ENCODE measurements around the gene TDRD6.

Gene TDRD6

GRCh38 chr6:46648869-46649492, 38.7 kb upstream of the TDRD6 start:
- no peak for TF ChIP-seq CTCF (IDR thresholded peaks at IDR 0.05; ENCODE audit: low read depth, low read length)
- DNase-seq (ENCODE audit: low read depth, low spot score): no peak

GRCh38 chr6:46651006-46651405, 36.7 kb upstream of the TDRD6 start:
- no peak for DNase-seq (ENCODE audit: low read depth, low spot score)
- H3K4me3 ChIP-seq (ENCODE audit: low read depth, low read length): no peak overlapping the region
- TF ChIP-seq CTCF (IDR thresholded peaks at IDR 0.05; ENCODE audit: low read depth, low read length): no peak
- in situ Hi-C loops (cut with HindIII; ENCODE audit: low sequenced_read_pairs): no loop called here

More at GRCh38 chr6:46648869-46649492, 38.7 kb upstream of the TDRD6 start:
- no peak overlapping the region for H3K4me3 ChIP-seq (ENCODE audit: low read depth, low read length)
- in situ Hi-C loops (cut with HindIII; ENCODE audit: low sequenced_read_pairs): no loop called here

DNA sequence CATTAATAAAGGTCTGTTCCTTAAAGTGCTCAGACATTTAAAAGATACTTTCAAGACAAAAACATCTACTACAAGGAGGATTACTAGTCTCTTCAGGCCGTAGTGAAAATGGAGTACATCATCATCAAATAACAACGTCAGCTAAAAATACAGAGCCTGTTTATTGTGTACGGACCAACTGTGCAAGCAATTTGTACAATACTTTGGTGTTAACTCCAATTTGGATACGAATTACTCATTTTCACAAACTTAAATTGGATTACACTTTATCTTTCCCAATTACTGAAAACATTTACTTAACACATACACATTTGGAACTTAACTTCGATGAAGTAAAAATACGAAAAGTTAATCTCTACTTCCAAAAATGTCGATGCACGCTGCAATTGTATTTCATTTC, 35.9 kb upstream of the TDRD6 start:
- H3K4me3 ChIP-seq (ENCODE audit: low read depth, low read length): peak overlapping the region; percentile 68
- in situ Hi-C loops (cut with HindIII; ENCODE audit: low sequenced_read_pairs): no loop called here
- no peak for TF ChIP-seq CTCF (IDR thresholded peaks at IDR 0.05; ENCODE audit: low read depth, low read length)
- no peak for DNase-seq (ENCODE audit: low read depth, low spot score)

DNA sequence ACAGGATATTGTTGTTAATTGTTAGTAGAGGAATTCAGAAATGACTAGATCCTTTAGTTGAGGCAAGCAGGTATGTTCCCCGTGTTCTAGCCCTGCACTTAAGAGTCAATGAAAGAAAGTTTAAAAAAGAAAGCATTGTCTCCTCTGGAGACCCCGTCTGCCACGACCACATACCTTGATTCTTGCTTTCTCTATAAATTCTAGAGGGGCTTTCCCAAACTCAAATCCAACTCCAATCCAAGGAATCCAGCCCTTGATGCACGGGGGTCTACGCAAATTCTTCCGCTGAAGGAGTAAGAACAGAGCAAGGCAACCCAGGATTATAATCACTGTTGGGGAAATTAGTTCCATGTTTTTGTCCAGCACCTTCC, 35.5 kb upstream of the TDRD6 start:
- in situ Hi-C loops (cut with HindIII; ENCODE audit: low sequenced_read_pairs): no loop called here
- H3K4me3 ChIP-seq (ENCODE audit: low read depth, low read length): peak overlapping the region; percentile 68
- TF ChIP-seq CTCF (IDR thresholded peaks at IDR 0.05; ENCODE audit: low read depth, low read length): no peak
- no peak for DNase-seq (ENCODE audit: low read depth, low spot score)

- no peak for TF ChIP-seq CTCF (IDR thresholded peaks at IDR 0.05; ENCODE audit: low read depth, low read length)
- H3K4me3 ChIP-seq (ENCODE audit: low read depth, low read length): peak within 1 kb of the TSS; percentile 68
- DNase-seq (ENCODE audit: low read depth, low spot score): peak; percentile 86
- in situ Hi-C loops (cut with HindIII; ENCODE audit: low sequenced_read_pairs): no loop called here
These were observed 34.9 kb upstream of the TDRD6 start, which contains the start of the genes CYP39A1 and SLC25A27 for GRCh38 chr6:46652603-46653438. Gene CYP39A1 (minus strand): TSS chr6:46652818. CDS start chr6:46652582, 236 bp downstream. Gene SLC25A27 (plus strand): TSS chr6:46652975. CDS start chr6:46653193, 218 bp downstream.

GRCh38 chr6:46653439-46654195, 34.1 kb upstream of the TDRD6 start:
- H3K4me3 ChIP-seq (ENCODE audit: low read depth, low read length): peak overlapping the region; percentile 68
- peak; percentile 21 for DNase-seq (ENCODE audit: low read depth, low spot score)
- in situ Hi-C loops (cut with HindIII; ENCODE audit: low sequenced_read_pairs): no loop called here
- TF ChIP-seq CTCF (IDR thresholded peaks at IDR 0.05; ENCODE audit: low read depth, low read length): no peak

Data from astrocyte of the spinal cord (primary cell).